ENCODE data around the gene TMEM52. TPM values are rescaled to one million over a fixed set of nuclear protein-coding genes. Genes with fewer than 3 reads are reported as not detected.

Gene TMEM52
- total and polyA plus RNA-seq, 9 of the 15 experiments (the other 6 are each of a cell fraction or from before 2014, with no cell fraction given): 0.37 to 22.5 (median 6.8) TPM

- no peaks in the 10 kb centered on the region for H3K9me1 ChIP-seq (ENCODE audit: control insufficient read depth, insufficient read depth, low read length)
- ATAC-seq (no peak), DNase-seq (ENCODE audit: extremely low read depth in 1 of 4, low spot score in 3 of 4) (no peak), FAIRE-seq (no peak)
- peak overlapping the region in 1 of 2 experiments; percentile 45; a peak in 1 of 4 replicates for H3K9ac ChIP-seq (ENCODE audit: insufficient read depth in 1 of 2, low read depth in 2 of 2, low read length in 2 of 2)
- H3K9me3 ChIP-seq (replicated peaks; ENCODE audit: control insufficient read depth, insufficient read depth, low read depth, low read length): no peaks in the 10 kb centered on the region
- CTCF ChIA-PET (ENCODE audit: low intra/inter-chr PET ratio): no interaction called here
- in situ Hi-C loops (cut with MboI) (no loop called here), intact Hi-C loops (cut with micrococcal nuclease) (no loop called here)
- H4K20me1 ChIP-seq (replicated peaks; ENCODE audit: control insufficient read depth, insufficient read depth, low read length): peaks cover 8% of the 10 kb centered on the region
- POLR2A ChIA-PET: interaction anchor here (0.7 to 0.9 kb wide), 2 partner anchors 118 to 304 kb away, joined by 3 read pairs; no protein-coding TSS in a partner anchor
- 8% methylated on average over 26 of the region's 26 CpGs for WGBS (ENCODE audit: insufficient coverage, low coverage, missing lambda C conversion rate)
- no TSS peak for BruUV-seq (replicated peaks)
- H3K4me3 ChIP-seq: no peak overlapping the region
- TF ChIP-seq KHSRP (IDR thresholded peaks at IDR 0.05): no peak
- no peak for TF ChIP-seq HDAC3 (IDR thresholded peaks at IDR 0.05; ENCODE audit: borderline replicate concordance, partially characterized antibody)
- TF ChIP-seq CUX1 (CRISPR knock-in tag; IDR thresholded peaks at IDR 0.05): no peak
- no peak for TF ChIP-seq MLLT1 (IDR thresholded peaks at IDR 0.05)
- no peak for TF ChIP-seq ZNF586 (CRISPR knock-in tag; conservative IDR thresholded peaks at IDR 0.05)
- TF ChIP-seq, protein P1, sequence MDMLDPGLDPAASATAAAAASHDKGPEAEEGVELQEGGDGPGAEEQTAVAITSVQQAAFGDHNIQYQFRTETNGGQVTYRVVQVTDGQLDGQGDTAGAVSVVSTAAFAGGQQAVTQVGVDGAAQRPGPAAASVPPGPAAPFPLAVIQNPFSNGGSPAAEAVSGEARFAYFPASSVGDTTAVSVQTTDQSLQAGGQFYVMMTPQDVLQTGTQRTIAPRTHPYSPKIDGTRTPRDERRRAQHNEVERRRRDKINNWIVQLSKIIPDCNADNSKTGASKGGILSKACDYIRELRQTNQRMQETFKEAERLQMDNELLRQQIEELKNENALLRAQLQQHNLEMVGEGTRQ (CRISPR knock-in tag; IDR thresholded peaks at IDR 0.05): no peak
- peak; percentile 45; the same call in 1 of the 2 replicates for TF ChIP-seq EGR1 (conservative IDR thresholded peaks at IDR 0.05)
- peaks cover 0 to 78% of the 10 kb centered on the region in 2 experiments; a peak in 2 of 5 replicates for H3K4me1 ChIP-seq (replicated peaks in 1 of 2; ENCODE audit: control insufficient read depth in 2 of 2, insufficient read depth in 2 of 2, low read length in 2 of 2)
- H2AFZ ChIP-seq (ENCODE audit: low read depth, low read length): no peak overlapping the region
- H3K27me3 ChIP-seq (ENCODE audit: control insufficient read depth in 2 of 2, insufficient read depth in 2 of 2, low read length in 2 of 2): peaks cover 23 to 72% of the 10 kb centered on the region in 2 experiments; a peak in 3 of 5 replicates
- no peaks in the 10 kb centered on the region for H3K79me2 ChIP-seq (ENCODE audit: control insufficient read depth, insufficient read depth, low read length)
- H3K36me3 ChIP-seq (ENCODE audit: control insufficient read depth, insufficient read depth, low read length): no peaks in the 10 kb centered on the region
- no peak overlapping the region for H3K4me2 ChIP-seq (ENCODE audit: insufficient read depth, low read length)
- H3K27ac ChIP-seq (ENCODE audit: extremely low read depth, low read depth, low read length): no peak overlapping the region
These were observed 7.3 kb upstream of the TMEM52 start for GRCh38 chr1:1926346-1926811.

All from K562 (cell line).